B cell (primary cell): ENCODE results near the gene KIAA0319L.

Source experiments
- CTCF ChIP-seq: fragments of 200-600 bp; IDR thresholded peaks from one replicate; pipeline ENCODE4 v1.8.0; 2022; ENCODE audit warnings: antibody characterized with exemption, mild to moderate bottlenecking
- EZH2 ChIP-seq: IDR thresholded peaks from 2 replicates; pipeline ENCODE4 v1.6.1; 2012; ENCODE audit warnings: borderline replicate concordance, low read depth, mild to moderate bottlenecking, moderate library complexity, low read length; ENCODE audit not compliant: insufficient read depth, poor library complexity, severe bottlenecking

DNA sequence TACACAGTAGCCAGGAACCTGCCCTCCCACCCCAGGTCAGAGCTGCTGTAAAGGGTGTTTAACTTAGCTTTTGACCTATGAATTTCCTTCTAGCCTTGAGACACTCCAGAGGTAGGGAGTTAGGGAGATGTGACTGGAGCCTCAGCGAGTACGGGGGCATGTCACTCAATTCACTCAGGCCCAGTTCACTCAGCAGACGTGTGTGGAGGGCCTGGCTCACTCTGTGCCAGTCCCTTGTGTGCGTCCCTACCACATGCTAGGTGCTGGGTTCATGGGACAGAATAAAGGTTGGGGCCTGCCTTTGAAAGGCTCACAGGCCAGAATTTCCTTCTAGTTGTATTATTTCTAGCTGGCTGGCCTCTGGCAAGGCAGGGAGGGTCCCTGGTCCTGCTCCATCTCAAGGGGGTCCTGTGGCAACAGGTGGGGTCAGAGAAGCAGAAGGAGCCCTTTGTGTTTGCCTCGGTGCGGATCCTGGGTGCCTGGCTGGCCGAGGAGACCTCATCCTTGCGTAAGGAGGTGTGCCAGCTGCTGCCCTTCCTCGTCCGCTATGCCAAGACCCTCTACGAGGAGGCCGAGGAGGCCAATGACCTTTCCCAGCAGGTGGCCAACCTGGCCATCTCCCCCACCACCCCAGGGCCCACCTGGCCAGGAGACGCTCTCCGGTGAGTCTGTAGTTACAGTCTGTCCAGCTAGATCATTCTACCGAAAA lies 4.9 kb upstream of the KIAA0319L start:
- TF ChIP-seq CTCF (no peak), EZH2 (no peak)
